Skeletal muscle tissue (tissue), 4 donors: ENCODE measurements around the gene RPS10. TPM values are rescaled to one million over a fixed set of nuclear protein-coding genes. Genes with fewer than 3 reads are reported as not detected.
"Not testable (repeated sequence)": the region's sequence is repeated elsewhere in the genome, so short reads cannot be mapped to it uniquely, and the experiment has no call there.

Experiments used
- H3K27ac ChIP-seq: one replicate; pipeline ENCODE4 v1.7.0; 2013; ENCODE audit warnings: mild to moderate bottlenecking, low read depth, low read length, inconsistent platforms
- H3K27me3 ChIP-seq, 3 donors: one replicate each; pipeline ENCODE4 v1.7.0; 2013; ENCODE audit warnings: low read length in 3 of 3; ENCODE audit not compliant: control insufficient read depth in 3 of 3, insufficient read depth in 3 of 3
- H3K36me3 ChIP-seq, 3 donors: one replicate each; pipeline ENCODE4 v1.7.0; 2013; ENCODE audit warnings: low read length in 3 of 3; ENCODE audit not compliant: control insufficient read depth in 3 of 3, insufficient read depth in 3 of 3
- H3K4me1 ChIP-seq, 3 donors: one replicate each; pipeline ENCODE4 v1.7.0; 2013; ENCODE audit warnings: low read length in 3 of 3, mild to moderate bottlenecking in 3 of 3; ENCODE audit not compliant: control insufficient read depth in 3 of 3, insufficient read depth in 3 of 3
- H3K4me3 ChIP-seq, 3 donors: one replicate each; pipeline ENCODE4 v1.7.0; 2013; ENCODE audit warnings: low read length in 3 of 3
- H3K9ac ChIP-seq, 3 donors: one replicate each; pipeline ENCODE4 v1.7.0; 2013; ENCODE audit warnings: low read length in 3 of 3, mild to moderate bottlenecking in 3 of 3, moderate library complexity in 2 of 3, low read depth in 1 of 3
- H3K9me3 ChIP-seq, 3 donors: one replicate each; pipeline ENCODE4 v1.7.0; 2013; ENCODE audit warnings: low read length in 3 of 3; ENCODE audit not compliant: control insufficient read depth in 3 of 3
- total RNA-seq: library from RNA; depleted of rRNA; stranded (reverse); fragments of >200 nt; gene quantifications from one replicate; pipeline ENCODE4 v1.2.3, GENCODE V29; 2014
- donor health status: Osteomylitis.

RPS10 gene
- total RNA-seq, 1 donor from 2014 or later = 1,815 TPM

DNA sequence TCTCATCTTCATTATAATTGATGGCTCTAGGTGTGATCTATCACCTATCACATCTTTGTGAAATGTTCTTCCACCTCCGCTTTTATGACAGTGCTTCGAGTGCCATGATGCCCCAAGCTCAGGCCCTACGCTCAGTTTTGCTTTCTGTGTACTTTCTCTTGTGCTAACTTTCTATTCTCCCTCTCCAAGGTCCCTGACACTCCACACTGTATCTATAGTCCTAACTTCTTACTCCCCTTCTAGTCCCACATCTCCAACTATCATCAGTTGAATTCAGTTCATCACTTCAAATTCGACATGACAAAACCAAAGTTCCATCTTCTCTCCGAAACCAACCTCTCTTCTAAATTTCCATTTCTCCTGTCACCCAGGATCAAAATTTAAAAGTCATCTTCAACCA lies 50.0 kb downstream of the RPS10 start:
- Histone ChIP-seq H3K27me3 (no peaks in the 10 kb centered on the region), H3K9me3 (no peaks in the 10 kb centered on the region), H3K9ac (no peak overlapping the region), H3K4me3 (no peak overlapping the region), H3K27ac (no peak overlapping the region), H3K36me3 (no peaks in the 10 kb centered on the region), H3K4me1 (peaks cover 5 to 26% (median 16%) of the 10 kb centered on the region in 3 donors)

DNA sequence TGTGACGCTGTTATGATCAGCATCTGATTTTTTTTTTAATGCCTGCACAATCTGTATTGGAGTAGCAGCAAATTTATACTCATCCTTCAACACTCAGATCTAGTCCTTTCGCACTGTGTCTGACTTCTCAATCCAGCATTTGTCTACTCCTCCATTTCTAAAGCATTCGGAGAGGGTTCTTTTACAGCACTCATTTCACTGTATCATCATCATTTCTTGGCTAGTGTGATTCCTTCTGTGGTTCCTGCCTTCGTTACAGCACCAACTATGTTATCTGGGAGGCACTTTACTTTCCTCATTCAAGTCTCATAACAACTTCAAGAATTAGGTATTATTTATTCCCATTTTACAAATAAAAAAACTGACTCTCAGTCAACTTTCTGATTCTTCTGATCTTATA lies 51.4 kb downstream of the RPS10 start:
- H3K27me3 ChIP-seq = no peaks in the 10 kb centered on the region
- H3K27ac ChIP-seq = peak overlapping the region; percentile 41
- no peaks in the 10 kb centered on the region for H3K9me3 ChIP-seq
- H3K4me1 ChIP-seq = peaks cover 13 to 32% (median 20%) of the 10 kb centered on the region in 3 donors
- H3K36me3 ChIP-seq = no peaks in the 10 kb centered on the region
- peak overlapping the region in 1 of 3 donors; percentile 17 for H3K4me3 ChIP-seq
- H3K9ac ChIP-seq = peak overlapping the region in 1 of 3 donors; percentile 19

DNA sequence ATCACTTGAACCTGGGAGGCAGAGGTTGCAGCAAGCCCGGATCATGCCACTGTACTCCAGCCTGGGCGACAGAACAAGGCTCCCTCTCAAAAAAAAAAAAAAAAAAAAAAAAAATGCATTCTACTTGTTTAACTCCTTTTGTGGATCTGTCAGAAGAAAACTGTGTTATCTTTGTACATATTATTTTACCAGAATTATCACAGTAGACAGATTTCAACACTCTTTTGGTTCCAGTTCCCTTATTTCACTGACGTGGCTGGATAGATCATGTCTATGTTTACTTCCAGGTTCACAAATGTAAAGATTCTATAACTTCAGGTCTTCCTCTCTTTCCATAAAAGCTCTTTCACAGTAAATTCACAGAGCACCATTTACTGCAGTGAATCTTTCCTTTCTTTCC lies 51.8 kb downstream of the RPS10 start:
- H3K4me1 ChIP-seq = peaks cover 13 to 32% (median 20%) of the 10 kb centered on the region in 3 donors
- H3K27me3 ChIP-seq = no peaks in the 10 kb centered on the region
- H3K36me3 ChIP-seq = no peaks in the 10 kb centered on the region
- H3K9ac ChIP-seq = peak overlapping the region in 1 of 3 donors; percentile 19
- H3K4me3 ChIP-seq = no peak overlapping the region
- no peaks in the 10 kb centered on the region for H3K9me3 ChIP-seq
- H3K27ac ChIP-seq = peak overlapping the region; percentile 41

GRCh38 chr6:34373511-34373910 lies 52.4 kb downstream of the RPS10 start:
- no peak overlapping the region for H3K4me3 ChIP-seq
- H3K27me3 ChIP-seq = no peaks in the 10 kb centered on the region
- H3K9me3 ChIP-seq = no peaks in the 10 kb centered on the region
- H3K4me1 ChIP-seq = peaks cover 9 to 28% (median 17%) of the 10 kb centered on the region in 3 donors
- no peak overlapping the region for H3K27ac ChIP-seq
- no peaks in the 10 kb centered on the region for H3K36me3 ChIP-seq
- peak overlapping the region in 1 of 3 donors; percentile 47 for H3K9ac ChIP-seq

GRCh38 chr6:34371865-34372264 lies 54.0 kb downstream of the RPS10 start:
- H3K9ac ChIP-seq = not testable (repeated sequence)

GRCh38 chr6:34370361-34370760 lies 55.5 kb downstream of the RPS10 start:
- Histone ChIP-seq H3K27ac (peak overlapping the region; percentile 34), H3K4me1 (peaks cover 8 to 16% (median 14%) of the 10 kb centered on the region in 3 donors), H3K4me3 (no peak overlapping the region), H3K36me3 (no peaks in the 10 kb centered on the region), H3K27me3 (no peaks in the 10 kb centered on the region), H3K9ac (no peak overlapping the region), H3K9me3 (no peaks in the 10 kb centered on the region)

More at GRCh38 chr6:34371865-34372264, 54.0 kb downstream of the RPS10 start:
- H3K36me3 ChIP-seq, H3K9me3 ChIP-seq, H3K27ac ChIP-seq, H3K27me3 ChIP-seq, H3K4me3 ChIP-seq: not testable (repeated sequence)
- H3K4me1 ChIP-seq = peaks cover 8 to 26% (median 19%) of the 10 kb centered on the region in 3 donors

- Histone ChIP-seq H3K9me3 (no peaks in the 10 kb centered on the region), H3K4me3 (no peak overlapping the region), H3K27me3 (no peaks in the 10 kb centered on the region), H3K4me1 (peaks cover 9 to 14% (median 10%) of the 10 kb centered on the region in 3 donors), H3K36me3 (no peaks in the 10 kb centered on the region), H3K27ac (no peak overlapping the region), H3K9ac (no peak overlapping the region)
Measured at GRCh38 chr6:34369385-34369784, 56.5 kb downstream of the RPS10 start.

Other genes with a start within 250 kb of the RPS10 start
- gene HMGA1, start 189.2 kb downstream of the RPS10 start, total RNA-seq = 20.4 TPM
- 5.2 TPM for gene SMIM29, start 177.1 kb downstream of the RPS10 start, total RNA-seq
- 28.7 TPM for gene NUDT3, start 33.4 kb downstream of the RPS10 start, total RNA-seq
- gene PACSIN1, start 40.0 kb upstream of the RPS10 start, total RNA-seq = under 0.01 TPM
- not detected for gene SPDEF, start 130.3 kb upstream of the RPS10 start, total RNA-seq